NK-92 (cell line): ENCODE results near the gene PROZ.
"Not testable (repeated sequence)": the region's sequence is repeated elsewhere in the genome, so short reads cannot be mapped to it uniquely, and the experiment has no call there.

Experiments used
- DNase-seq: peaks from one replicate; lab custom pipeline; 2025; ENCODE audit not compliant: unreplicated experiment; lab: John Stamatoyannopoulos, UW

Gene PROZ, protein sequence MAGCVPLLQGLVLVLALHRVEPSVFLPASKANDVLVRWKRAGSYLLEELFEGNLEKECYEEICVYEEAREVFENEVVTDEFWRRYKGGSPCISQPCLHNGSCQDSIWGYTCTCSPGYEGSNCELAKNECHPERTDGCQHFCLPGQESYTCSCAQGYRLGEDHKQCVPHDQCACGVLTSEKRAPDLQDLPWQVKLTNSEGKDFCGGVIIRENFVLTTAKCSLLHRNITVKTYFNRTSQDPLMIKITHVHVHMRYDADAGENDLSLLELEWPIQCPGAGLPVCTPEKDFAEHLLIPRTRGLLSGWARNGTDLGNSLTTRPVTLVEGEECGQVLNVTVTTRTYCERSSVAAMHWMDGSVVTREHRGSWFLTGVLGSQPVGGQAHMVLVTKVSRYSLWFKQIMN

GRCh38 chr13:113157929-113158747 is at the start of gene PROZ:
Gene PROZ (plus strand): TSS chr13:113158648. CDS start chr13:113158661, 13 bp downstream.
- no peak for DNase-seq

GRCh38 chr13:113109151-113110047 is 49.0 kb upstream of the PROZ start:
- DNase-seq, result no peak

DNA sequence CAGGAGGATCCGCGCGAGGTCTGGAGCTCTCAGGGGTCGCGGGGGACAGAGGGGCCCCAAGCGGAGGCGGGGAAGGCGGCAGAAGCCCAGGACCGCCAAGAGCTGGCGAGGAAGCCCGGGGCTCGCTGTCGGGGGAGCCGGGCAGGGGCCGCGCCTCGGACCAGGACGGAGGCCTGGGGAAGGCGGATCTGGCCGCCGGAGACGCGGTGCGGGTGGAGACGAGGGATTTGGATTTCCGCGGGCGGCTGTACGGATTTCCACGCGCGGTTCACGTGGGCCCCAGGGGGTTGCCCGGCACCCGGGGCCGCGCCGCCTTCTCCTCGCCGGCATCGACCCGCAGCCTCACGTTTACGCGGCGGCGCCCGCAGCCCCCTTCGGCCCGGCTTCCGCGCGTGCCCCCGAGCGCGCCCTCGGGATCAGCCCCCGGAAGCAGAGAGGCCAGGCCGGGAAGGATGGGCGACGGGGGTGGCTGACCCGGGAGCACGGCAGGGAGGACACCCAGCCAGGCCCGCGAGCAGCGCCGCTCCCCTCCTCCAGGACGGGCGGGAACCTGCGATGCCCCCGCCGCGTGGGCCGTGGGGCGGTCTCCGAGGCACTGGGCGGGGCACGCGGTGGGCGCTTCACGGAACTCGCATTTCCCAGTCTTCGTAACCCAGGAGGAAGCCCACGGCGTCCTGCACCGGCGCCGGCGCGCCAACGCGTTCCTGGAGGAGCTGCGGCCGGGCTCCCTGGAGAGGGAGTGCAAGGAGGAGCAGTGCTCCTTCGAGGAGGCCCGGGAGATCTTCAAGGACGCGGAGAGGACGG is 48.2 kb upstream of the PROZ start:
- DNase-seq, result no peak

- no peak for DNase-seq
Measured at GRCh38 chr13:113110852-113111315, 47.6 kb upstream of the PROZ start.

- not testable (repeated sequence) for DNase-seq
Measured at GRCh38 chr13:113111821-113112220, 46.6 kb upstream of the PROZ start.

DNA sequence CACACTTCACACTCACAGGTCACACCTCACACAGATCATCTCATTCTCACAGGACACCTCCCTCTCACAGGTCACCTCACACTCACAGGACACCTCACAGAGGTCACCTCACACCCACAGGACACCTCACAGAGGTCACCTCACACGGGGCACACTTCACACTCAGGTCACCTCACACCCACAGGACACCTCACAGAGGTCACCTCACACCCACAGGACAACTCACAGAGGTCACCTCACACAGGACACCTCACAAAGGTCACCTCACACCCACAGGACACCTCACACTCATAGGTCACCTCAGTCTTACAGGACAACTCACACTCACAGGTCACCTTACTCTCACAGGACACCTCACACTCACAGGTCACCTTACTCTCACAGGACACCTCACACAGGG is 46.0 kb upstream of the PROZ start:
- not testable (repeated sequence) for DNase-seq

GRCh38 chr13:113112893-113113845 is 45.3 kb upstream of the PROZ start:
- no peak for DNase-seq

- DNase-seq, result no peak
Measured at GRCh38 chr13:113113846-113114271, 44.6 kb upstream of the PROZ start.

DNA sequence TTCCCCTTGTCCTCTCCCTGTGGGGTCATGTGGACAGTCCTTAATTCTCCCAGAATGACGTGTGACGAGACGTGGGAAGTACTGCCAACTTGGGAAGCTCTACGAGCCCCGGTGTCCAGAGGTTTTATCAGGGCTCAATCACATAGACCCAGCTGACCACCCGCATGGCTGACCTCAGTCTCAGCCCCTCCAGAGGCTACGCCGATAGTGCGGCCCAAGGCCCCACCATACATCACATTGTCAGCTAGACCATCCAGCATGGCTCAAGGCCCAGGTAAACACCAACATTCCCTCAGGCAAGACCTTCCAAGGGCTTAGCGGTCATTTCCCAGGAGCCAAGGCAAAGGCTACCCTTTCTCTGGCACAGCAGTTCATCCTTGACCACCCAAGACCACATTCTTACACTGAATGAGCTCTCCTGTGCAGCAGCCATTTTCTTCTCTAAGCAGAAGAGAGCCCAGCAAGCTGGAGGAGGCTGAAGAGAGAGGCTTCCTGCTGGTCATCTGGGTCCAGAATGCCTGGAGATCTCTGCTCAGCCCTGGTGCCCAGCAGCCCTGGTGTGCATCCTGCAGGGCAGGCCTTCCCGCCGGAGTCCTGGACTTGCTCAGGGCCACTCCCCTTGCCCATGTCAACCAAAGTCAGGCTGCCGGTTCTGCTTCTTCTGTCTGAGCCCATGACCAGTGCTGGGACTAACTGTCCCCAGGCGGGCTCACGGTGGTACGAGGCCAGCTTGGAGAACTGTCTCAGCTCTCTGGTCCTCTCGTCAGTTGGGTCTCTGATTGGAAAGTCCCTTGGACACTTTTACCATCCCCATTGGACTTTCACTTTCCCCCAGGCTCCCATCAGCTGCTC is 43.7 kb upstream of the PROZ start:
- DNase-seq, result no peak

DNA sequence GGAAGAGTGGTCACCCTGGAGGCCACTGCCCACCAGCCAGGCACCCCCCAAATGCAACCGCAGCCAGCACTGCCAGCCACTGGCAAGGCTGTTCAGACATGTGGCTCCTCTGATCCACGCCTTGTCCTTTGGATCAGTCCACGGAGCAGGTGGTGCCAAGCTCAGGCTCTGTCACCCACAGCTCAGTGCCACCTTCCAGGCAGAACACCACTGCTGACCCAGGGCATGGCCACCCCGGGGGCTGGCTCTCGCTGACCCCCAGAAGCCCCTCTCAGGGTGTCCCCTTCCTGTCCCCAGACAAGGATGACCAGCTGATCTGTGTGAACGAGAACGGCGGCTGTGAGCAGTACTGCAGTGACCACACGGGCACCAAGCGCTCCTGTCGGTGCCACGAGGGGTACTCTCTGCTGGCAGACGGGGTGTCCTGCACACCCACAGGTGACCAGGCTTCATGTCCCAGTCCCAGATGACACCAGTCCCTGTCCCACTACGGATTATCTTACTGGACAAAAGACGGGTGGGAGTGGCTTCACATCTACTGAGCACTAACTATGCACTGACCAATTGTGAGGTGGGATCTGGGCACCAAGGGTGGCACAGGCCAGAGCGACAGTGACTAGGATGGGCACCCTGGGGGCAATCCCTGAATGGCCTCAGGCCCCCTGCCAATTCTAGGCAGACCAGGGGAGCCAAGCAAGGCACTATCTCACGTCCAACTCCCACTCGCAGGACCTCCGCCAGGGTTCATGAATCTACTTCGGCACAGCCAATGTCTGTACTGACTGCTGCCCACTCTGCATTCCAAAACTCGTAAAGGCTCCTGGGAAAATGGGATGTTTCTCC is 42.9 kb upstream of the PROZ start:
- no peak for DNase-seq

DNA sequence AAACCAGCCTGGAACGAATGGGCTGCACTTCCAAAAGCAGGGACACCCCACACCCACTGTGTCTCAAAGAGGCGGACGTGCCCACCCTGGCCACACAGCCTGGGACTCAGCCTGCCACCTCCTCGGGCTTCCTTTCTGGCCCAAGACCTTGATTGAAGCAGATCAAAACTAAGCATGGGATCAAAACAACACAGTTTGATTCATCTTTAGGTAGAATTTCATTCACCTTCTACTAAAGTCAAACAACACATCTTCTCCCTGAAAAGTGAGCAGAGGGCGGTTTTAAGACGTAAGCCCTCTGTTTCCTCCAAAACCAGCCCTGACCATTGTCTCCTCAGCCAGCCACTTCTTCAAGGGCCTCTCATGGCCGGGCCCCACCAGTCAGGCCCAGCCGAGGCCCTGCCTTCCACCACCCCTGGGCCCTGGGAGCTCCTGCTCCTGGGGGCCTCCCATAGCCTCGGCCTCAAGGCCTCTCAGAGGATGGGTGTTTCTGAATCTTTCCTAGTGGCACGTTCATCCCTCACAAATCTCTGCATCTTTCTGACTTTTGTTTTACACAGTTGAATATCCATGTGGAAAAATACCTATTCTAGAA is 42.1 kb upstream of the PROZ start:
- no peak for DNase-seq

DNA sequence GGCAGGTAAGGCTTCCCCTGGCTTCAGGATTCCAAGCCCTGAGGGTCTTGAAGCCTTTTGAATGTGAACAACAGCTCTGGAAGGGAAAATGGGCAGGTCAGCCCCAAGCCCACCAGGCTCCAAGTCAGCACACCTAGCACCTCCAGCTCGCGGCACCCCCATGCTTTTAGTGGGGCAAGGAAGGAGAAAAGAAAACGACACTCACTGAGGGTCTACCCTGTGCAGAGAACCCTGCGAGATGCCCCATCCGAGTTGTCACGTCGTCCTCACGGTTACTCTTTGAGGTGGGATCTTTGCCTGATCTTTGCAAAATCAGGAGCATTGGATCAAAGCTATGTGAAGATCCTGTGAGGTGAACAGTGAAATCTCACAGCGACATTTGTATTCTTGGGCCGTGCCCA is 41.6 kb upstream of the PROZ start:
- DNase-seq, result no peak

DNA sequence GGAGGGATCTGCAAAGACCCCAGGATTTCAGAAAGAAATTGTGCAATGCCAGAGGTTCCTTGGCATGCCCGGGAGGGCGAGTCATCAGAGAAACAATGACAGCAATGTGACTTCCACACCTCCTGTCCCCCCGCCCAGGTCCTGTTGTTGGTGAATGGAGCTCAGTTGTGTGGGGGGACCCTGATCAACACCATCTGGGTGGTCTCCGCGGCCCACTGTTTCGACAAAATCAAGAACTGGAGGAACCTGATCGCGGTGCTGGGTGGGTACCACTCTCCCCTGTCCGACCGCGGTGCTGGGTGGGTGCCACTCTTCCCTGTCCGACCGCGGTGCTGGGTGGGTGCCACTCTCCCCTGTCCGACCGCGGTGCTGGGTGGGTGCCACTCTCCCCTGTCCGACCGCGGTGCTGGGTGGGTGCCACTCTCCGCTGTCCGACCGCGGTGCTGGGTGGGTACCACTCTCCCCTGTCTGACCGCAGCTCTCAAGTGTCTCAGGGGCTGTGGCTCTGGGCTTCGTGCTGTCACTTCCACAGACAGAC is 41.0 kb upstream of the PROZ start:
- no peak for DNase-seq

GRCh38 chr13:113117911-113118260 is 40.6 kb upstream of the PROZ start:
- no peak for DNase-seq

- no peak for DNase-seq
Measured at GRCh38 chr13:113118261-113119021, 40.0 kb upstream of the PROZ start.
